SK-N-SH (cell line): ENCODE measurements around the gene CNTNAP2. TPM values are rescaled to one million over a fixed set of nuclear protein-coding genes. Genes with fewer than 3 reads are reported as not detected.

Experiments
- CTCF ChIA-PET: fragments of 300-600, 350-600 bp; formaldehyde crosslinking; extraction: SDS; loops from one replicate; lab custom pipeline; 2021; lab: Yijun Ruan, JAX
- POLR2A ChIA-PET: fragments of 350-600 bp; sonication (Branson Sonifier 250); formaldehyde crosslinking; extraction: SDS; loops from one replicate; lab custom pipeline; 2020; ENCODE audit warnings: antibody characterized with exemption, inconsistent platforms; lab: Yijun Ruan, JAX
- DNase-seq: peaks from one replicate; pipeline ENCODE4 v3.0.0; 2012
- H2AFZ ChIP-seq: fragments of 200-600 bp; sonication (generic); 2 replicates; pipeline ENCODE4 v1.8.1; 2016; ENCODE audit warnings: antibody characterized with exemption, mild to moderate bottlenecking, low read depth
- H3F3A ChIP-seq: fragments of 200-600 bp; sonication (generic); replicated peaks from 2 replicates; pipeline ENCODE3; 2016; ENCODE audit warnings: antibody characterized with exemption, mild to moderate bottlenecking; ENCODE audit not compliant: insufficient read depth
- H3K27ac ChIP-seq, 2 experiments: fragments of 200-500 bp in 1 of 2; fragments of 200-600 bp in 1 of 2; sonication (Bioruptor generic) in 1 of 2; sonication (generic), shearing (Covaris generic) in 1 of 2; 2 replicates each; pipeline versions ENCODE4 v1.5.1 to v1.6.1; 2014 to 2016; ENCODE audit warnings: low read depth in 2 of 2, inconsistent platforms in 1 of 2, low read length in 1 of 2, mild to moderate bottlenecking in 1 of 2, mixed read lengths in 1 of 2
- H3K27me3 ChIP-seq: fragments of 200-600 bp; sonication (generic), shearing (Covaris generic); 2 replicates; pipeline ENCODE4 v1.6.1; 2016; ENCODE audit warnings: mixed run types; ENCODE audit not compliant: insufficient read depth
- H3K36me3 ChIP-seq, 2 experiments: fragments of 200-500 bp in 1 of 2; fragments of 200-600 bp in 1 of 2; sonication (Bioruptor generic) in 1 of 2; sonication (generic) in 1 of 2; replicated peaks in 1 of 2; 2 replicates each; pipeline versions ENCODE3 to v1.5.1; 2014 to 2016; ENCODE audit warnings: low read length in 1 of 2, mild to moderate bottlenecking in 1 of 2; ENCODE audit not compliant: insufficient read depth in 2 of 2, control insufficient read depth in 1 of 2
- H3K4me1 ChIP-seq, 2 experiments: fragments of 200-500 bp in 1 of 2; fragments of 200-600 bp in 1 of 2; sonication (Bioruptor generic) in 1 of 2; sonication (generic), shearing (Covaris generic) in 1 of 2; 2 replicates each; pipeline versions ENCODE4 v1.5.1 to v1.6.1; 2014 to 2016; ENCODE audit warnings: low read depth in 1 of 2, low read length in 1 of 2, mixed run types in 1 of 2; ENCODE audit not compliant: insufficient read depth in 2 of 2, control insufficient read depth in 1 of 2
- H3K4me2 ChIP-seq: fragments of 200-600 bp; sonication (generic), shearing (Covaris generic); 2 replicates; pipeline ENCODE4 v1.6.1; 2017; ENCODE audit warnings: mixed run types
- H3K4me3 ChIP-seq, 2 experiments: fragments of 200-500 bp in 1 of 2; fragments of 200-600 bp in 1 of 2; sonication (Bioruptor generic) in 1 of 2; sonication (generic), shearing (Covaris generic) in 1 of 2; 2 replicates each; pipeline versions ENCODE4 v1.5.1 to v1.8.1; 2014 to 2016; ENCODE audit warnings: low read depth in 2 of 2, inconsistent platforms in 1 of 2, low read length in 1 of 2, mild to moderate bottlenecking in 1 of 2, mixed read lengths in 1 of 2, moderate library complexity in 1 of 2
- H3K79me2 ChIP-seq: fragments of 200-600 bp; sonication (generic); 2 replicates; pipeline ENCODE4 v1.8.1; 2017; ENCODE audit warnings: mild to moderate bottlenecking; ENCODE audit not compliant: insufficient read depth
- H3K9ac ChIP-seq: fragments of 200-600 bp; sonication (generic); 2 replicates; pipeline ENCODE4 v1.6.1; 2017; ENCODE audit warnings: mixed run types
- H3K9me2 ChIP-seq: fragments of 200-600 bp; sonication (generic); 2 replicates; pipeline ENCODE4 v1.6.1; 2017; ENCODE audit warnings: mixed run types
- H3K9me3 ChIP-seq: fragments of 200-600 bp; sonication (generic); 2 replicates; pipeline ENCODE4 v1.6.1; 2017; ENCODE audit warnings: mixed run types, mild to moderate bottlenecking, moderate library complexity
- H4K20me1 ChIP-seq: fragments of 200-600 bp; sonication (generic); 2 replicates; pipeline ENCODE4 v1.6.1; 2017; ENCODE audit warnings: mild to moderate bottlenecking, mixed run types; ENCODE audit not compliant: insufficient read depth
- FOSL2 ChIP-seq: IDR thresholded peaks from 2 replicates; pipeline ENCODE4 v1.4.0; 2012; ENCODE audit warnings: low read depth, mild to moderate bottlenecking, moderate library complexity, borderline replicate concordance
- FOXM1 ChIP-seq: IDR thresholded peaks from 2 replicates; pipeline ENCODE4 v1.4.0; 2012; ENCODE audit warnings: low read depth, mild to moderate bottlenecking
- GABPA ChIP-seq: IDR thresholded peaks from 2 replicates; pipeline ENCODE4 v1.4.0; 2012; ENCODE audit warnings: low read depth, mild to moderate bottlenecking
- GATA2 ChIP-seq: sonication (generic); formaldehyde crosslinking; IDR thresholded peaks from 2 replicates; pipeline ENCODE4 v1.5.0; 2020; ENCODE audit warnings: mild to moderate bottlenecking, missing genetic modification reagents
- JUND ChIP-seq: IDR thresholded peaks from 2 replicates; pipeline ENCODE4 v1.4.0; 2012
- MEF2A ChIP-seq: IDR thresholded peaks from 2 replicates; pipeline ENCODE4 v1.4.0; 2012; ENCODE audit warnings: low read depth, borderline replicate concordance
- NFIC ChIP-seq: IDR thresholded peaks from 2 replicates; pipeline ENCODE4 v1.4.0; 2012; ENCODE audit warnings: borderline replicate concordance
- RCOR1 ChIP-seq: fragments of 150-350 bp; IDR thresholded peaks from 2 replicates; pipeline ENCODE4 v1.6.1; 2017; ENCODE audit warnings: antibody characterized with exemption, low read length
- SIN3A ChIP-seq: IDR thresholded peaks from 2 replicates; pipeline ENCODE4 v1.6.1; 2012; ENCODE audit warnings: low read depth, mild to moderate bottlenecking, low read length, moderate library complexity, borderline replicate concordance
- TAF1 ChIP-seq: IDR thresholded peaks from 2 replicates; pipeline ENCODE4 v1.6.1; 2012; ENCODE audit warnings: low read depth, mild to moderate bottlenecking, low read length, moderate library complexity, borderline replicate concordance
- TCF12 ChIP-seq: IDR thresholded peaks from 2 replicates; pipeline ENCODE4 v1.4.0; 2012
- TEAD4 ChIP-seq: IDR thresholded peaks from 2 replicates; pipeline ENCODE4 v1.4.0; 2012; ENCODE audit warnings: mild to moderate bottlenecking, borderline replicate concordance; ENCODE audit not compliant: insufficient read depth
- YY1 ChIP-seq: IDR thresholded peaks from 2 replicates; pipeline ENCODE4 v1.4.0; 2012; ENCODE audit warnings: low read depth, mild to moderate bottlenecking
- WGBS: methylation state at CpG from one replicate; pipeline ENCODE4 v1.1.6; 2017; ENCODE audit warnings: low lambda C conversion rate; 5-methylcytosine and 5-hydroxymethylcytosine counted together
- polyA plus RNA-seq, 3 experiments: library from polyadenylated mRNA; depleted of rRNA; stranded (reverse); fragments of >200 nt; gene quantifications; 2 replicates each; pipeline ENCODE4 v1.2.3, GENCODE V29; 2012
- TF ChIP-seq, protein P1 (sequence below): IDR thresholded peaks from 2 replicates; pipeline ENCODE4 v1.4.0; 2012; ENCODE audit warnings: low read depth, borderline replicate concordance
- TF ChIP-seq, protein P2 (sequence below): IDR thresholded peaks from 2 replicates; pipeline ENCODE4 v1.4.0; 2012; ENCODE audit warnings: low read depth, borderline replicate concordance
- TF ChIP-seq, protein P3 (sequence below): fragments of 150-350 bp; IDR thresholded peaks from 2 replicates; pipeline ENCODE4 v1.6.1; 2016; ENCODE audit warnings: mild to moderate bottlenecking, low read depth, low read length
- TF ChIP-seq, protein P4 (sequence below): IDR thresholded peaks from 2 replicates; pipeline ENCODE4 v1.4.0; 2012; ENCODE audit warnings: low read depth

CNTNAP2 gene
- polyA plus RNA-seq, 1 of the 3 experiments (the other 2 are of a cell fraction): 3.4 TPM

DNA sequence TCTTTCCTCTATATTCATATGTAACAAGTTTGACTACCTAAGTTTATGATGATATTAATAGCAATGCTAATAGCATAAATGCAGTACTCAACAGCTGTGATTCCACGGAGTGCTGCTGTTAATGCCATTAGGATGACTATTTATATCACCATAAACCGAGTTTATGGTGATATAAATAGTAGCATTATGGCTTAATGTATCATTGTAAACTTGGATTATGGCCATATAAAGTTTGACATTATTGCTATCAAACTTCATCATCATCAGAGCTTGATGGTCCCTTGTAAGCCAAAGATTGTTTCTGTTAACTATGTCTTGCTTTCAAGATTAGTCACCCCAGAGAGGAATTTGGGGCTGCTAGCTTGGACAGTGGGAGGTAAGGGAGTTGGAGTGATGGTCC, 1861.6 kb downstream of the CNTNAP2 start:
- Histone ChIP-seq H3K9me2 (no peaks in the 10 kb centered on the region), H3K27me3 (no peaks in the 10 kb centered on the region), H3K79me2 (no peaks in the 10 kb centered on the region), H3K9ac (no peak overlapping the region), H3F3A (no peaks in the 10 kb centered on the region), H3K27ac (no peak overlapping the region), H3K4me1 (no peaks in the 10 kb centered on the region), H4K20me1 (no peaks in the 10 kb centered on the region), H3K9me3 (no peaks in the 10 kb centered on the region), H3K4me2 (no peak overlapping the region), H3K4me3 (no peak overlapping the region), H2AFZ (no peak overlapping the region), H3K36me3 (no peaks in the 10 kb centered on the region)
- ChIA-PET POLR2A (no interaction called here), CTCF (no interaction called here)
- TF ChIP-seq, protein P1, sequence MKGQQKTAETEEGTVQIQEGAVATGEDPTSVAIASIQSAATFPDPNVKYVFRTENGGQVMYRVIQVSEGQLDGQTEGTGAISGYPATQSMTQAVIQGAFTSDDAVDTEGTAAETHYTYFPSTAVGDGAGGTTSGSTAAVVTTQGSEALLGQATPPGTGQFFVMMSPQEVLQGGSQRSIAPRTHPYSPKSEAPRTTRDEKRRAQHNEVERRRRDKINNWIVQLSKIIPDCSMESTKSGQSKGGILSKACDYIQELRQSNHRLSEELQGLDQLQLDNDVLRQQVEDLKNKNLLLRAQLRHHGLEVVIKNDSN: no peak
- TF ChIP-seq TAF1 (no peak), YY1 (no peak), FOXM1 (no peak), GABPA (no peak), SIN3A (no peak), TCF12 (no peak), FOSL2 (no peak), GATA2 (CRISPR knock-in tag) (no peak), RCOR1 (no peak), JUND (no peak), NFIC (no peak), TEAD4 (no peak), MEF2A (no peak)
- TF ChIP-seq, protein P2, sequence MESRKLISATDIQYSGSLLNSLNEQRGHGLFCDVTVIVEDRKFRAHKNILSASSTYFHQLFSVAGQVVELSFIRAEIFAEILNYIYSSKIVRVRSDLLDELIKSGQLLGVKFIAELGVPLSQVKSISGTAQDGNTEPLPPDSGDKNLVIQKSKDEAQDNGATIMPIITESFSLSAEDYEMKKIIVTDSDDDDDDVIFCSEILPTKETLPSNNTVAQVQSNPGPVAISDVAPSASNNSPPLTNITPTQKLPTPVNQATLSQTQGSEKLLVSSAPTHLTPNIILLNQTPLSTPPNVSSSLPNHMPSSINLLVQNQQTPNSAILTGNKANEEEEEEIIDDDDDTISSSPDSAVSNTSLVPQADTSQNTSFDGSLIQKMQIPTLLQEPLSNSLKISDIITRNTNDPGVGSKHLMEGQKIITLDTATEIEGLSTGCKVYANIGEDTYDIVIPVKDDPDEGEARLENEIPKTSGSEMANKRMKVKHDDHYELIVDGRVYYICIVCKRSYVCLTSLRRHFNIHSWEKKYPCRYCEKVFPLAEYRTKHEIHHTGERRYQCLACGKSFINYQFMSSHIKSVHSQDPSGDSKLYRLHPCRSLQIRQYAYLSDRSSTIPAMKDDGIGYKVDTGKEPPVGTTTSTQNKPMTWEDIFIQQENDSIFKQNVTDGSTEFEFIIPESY: no peak
- TF ChIP-seq, protein P3, sequence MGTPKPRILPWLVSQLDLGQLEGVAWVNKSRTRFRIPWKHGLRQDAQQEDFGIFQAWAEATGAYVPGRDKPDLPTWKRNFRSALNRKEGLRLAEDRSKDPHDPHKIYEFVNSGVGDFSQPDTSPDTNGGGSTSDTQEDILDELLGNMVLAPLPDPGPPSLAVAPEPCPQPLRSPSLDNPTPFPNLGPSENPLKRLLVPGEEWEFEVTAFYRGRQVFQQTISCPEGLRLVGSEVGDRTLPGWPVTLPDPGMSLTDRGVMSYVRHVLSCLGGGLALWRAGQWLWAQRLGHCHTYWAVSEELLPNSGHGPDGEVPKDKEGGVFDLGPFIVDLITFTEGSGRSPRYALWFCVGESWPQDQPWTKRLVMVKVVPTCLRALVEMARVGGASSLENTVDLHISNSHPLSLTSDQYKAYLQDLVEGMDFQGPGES: no peak
- TF ChIP-seq, protein P4, sequence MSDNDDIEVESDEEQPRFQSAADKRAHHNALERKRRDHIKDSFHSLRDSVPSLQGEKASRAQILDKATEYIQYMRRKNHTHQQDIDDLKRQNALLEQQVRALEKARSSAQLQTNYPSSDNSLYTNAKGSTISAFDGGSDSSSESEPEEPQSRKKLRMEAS: no peak
- WGBS: 27% methylated on average over 2 of the region's 2 CpGs
- no peak for DNase-seq
